ENCODE results near the gene PRDM16.

PRDM16 gene

GRCh38 chr1:3107201-3107600, 38.2 kb downstream of the PRDM16 start:
- Mint-ChIP-seq H3K9me3 (peaks cover 4% of the 10 kb centered on the region), H3K4me3 (no peak overlapping the region), H3K4me1 (no peaks in the 10 kb centered on the region), H3K36me3 (no peaks in the 10 kb centered on the region), H3K27me3 (peaks cover 9% of the 10 kb centered on the region), H3K27ac (no peak overlapping the region)
- no peak for ATAC-seq

- peaks cover 9% of the 10 kb centered on the region for H3K27me3 Mint-ChIP-seq
- H3K36me3 Mint-ChIP-seq: no peaks in the 10 kb centered on the region
- H3K27ac Mint-ChIP-seq: no peak overlapping the region
- no peaks in the 10 kb centered on the region for H3K4me1 Mint-ChIP-seq
- H3K9me3 Mint-ChIP-seq: peaks cover 4% of the 10 kb centered on the region
- H3K4me3 Mint-ChIP-seq: no peak overlapping the region
- ATAC-seq: no peak
Measured at GRCh38 chr1:3109355-3109754, 40.4 kb downstream of the PRDM16 start.

DNA sequence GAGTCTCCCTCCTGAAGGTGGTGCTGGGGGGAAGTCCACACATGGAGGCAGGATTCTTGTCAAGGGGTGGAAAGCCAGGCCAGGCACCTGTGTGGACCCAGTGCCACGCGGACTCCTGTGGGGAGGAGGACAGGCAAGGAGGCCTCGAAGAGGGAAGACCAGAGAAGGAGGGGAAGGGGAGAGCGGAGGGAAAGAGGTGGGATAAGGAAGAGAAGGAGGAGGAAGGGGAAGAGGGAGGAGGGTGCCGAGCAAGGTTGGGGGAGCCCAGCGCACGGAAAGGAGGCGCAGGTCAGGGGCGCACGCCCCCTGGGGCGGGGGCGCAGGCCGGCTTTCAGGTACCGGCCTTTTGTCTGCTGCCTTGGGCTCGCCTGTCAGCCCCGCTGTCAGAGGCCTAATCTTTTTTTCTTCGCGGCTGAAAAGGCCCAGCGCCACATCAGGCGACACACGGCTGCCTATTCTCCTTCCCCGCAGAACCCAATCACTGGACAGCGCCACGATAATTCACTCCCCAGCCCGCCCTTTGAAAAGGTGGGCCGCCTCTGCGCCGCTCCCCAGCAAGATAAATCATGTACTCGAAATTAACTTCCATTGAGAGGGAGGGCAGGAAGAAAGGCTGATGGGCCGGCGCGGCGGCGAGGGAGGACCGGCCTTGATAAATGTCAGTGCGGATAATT, 42.5 kb downstream of the PRDM16 start:
- Mint-ChIP-seq H3K27me3 (peaks cover 9% of the 10 kb centered on the region), H3K27ac (no peak overlapping the region), H3K4me3 (no peak overlapping the region), H3K4me1 (no peaks in the 10 kb centered on the region), H3K36me3 (no peaks in the 10 kb centered on the region), H3K9me3 (peaks cover 4% of the 10 kb centered on the region)
- no peak for ATAC-seq

DNA sequence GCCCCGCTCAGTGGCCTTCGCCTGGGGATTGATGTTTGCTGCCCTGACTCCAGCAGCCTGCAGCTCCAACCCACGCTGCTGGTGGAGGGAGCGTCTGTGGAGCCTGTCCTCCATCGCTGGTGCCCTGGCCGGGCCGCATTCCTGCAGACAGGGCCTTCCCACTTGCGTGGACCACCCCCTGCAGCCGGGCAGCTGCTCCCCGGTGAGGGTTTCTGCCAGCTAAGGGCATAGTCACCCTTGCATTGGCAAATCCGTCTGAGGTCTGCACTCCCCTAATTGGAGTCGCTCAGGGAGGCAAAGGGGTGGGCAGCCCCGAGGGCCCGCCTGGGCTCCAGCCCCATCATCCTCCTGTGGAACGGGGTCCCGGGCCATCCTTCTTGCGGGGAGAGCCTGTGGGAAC, 43.5 kb downstream of the PRDM16 start:
- H3K4me1 Mint-ChIP-seq: no peaks in the 10 kb centered on the region
- H3K9me3 Mint-ChIP-seq: peaks cover 3% of the 10 kb centered on the region
- H3K27ac Mint-ChIP-seq: no peak overlapping the region
- no peaks in the 10 kb centered on the region for H3K36me3 Mint-ChIP-seq
- peaks cover 7% of the 10 kb centered on the region for H3K27me3 Mint-ChIP-seq
- no peak for ATAC-seq
- no peak overlapping the region for H3K4me3 Mint-ChIP-seq

DNA sequence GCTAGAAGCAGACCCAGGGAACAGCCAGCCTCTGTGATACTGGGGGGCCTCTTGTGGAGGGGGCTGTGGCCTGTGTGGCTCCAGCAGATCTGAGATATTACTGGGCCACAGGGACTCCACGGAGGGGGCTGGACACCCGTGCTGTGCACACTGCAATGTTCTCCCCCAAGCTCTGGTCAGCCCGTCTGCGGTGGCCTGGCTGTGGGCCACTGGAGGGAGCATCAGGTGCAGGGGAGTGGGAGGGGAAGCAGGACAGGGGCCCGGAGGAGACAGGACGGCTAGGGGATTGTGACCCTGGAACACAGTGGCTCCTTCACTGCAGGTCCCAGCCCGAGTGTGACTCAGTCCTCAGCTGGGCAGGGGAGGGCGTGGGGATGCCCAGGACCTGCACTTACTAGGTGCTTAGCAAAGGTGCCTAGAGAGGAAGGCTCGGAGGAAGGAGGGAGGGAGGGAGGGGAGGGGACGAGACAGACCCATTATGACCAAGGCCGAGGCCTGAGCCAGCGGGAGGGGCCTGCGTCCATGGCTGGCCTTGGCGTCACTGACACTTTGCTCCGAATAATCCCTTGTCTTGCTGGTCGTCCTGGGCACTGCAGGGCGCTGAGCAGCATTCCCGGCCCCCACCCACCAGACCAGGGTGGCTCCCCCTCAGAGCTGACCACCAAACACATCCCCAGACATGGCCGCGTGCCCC, 44.2 kb downstream of the PRDM16 start:
- Mint-ChIP-seq H3K9me3 (no peaks in the 10 kb centered on the region), H3K36me3 (no peaks in the 10 kb centered on the region), H3K27ac (no peak overlapping the region), H3K4me3 (no peak overlapping the region), H3K4me1 (no peaks in the 10 kb centered on the region), H3K27me3 (peaks cover under 1% of the 10 kb centered on the region)
- ATAC-seq: peak; percentile 6

GRCh38 chr1:3113741-3114056, 44.7 kb downstream of the PRDM16 start:
- H3K27ac Mint-ChIP-seq: no peak overlapping the region
- ATAC-seq: no peak
- H3K4me1 Mint-ChIP-seq: no peaks in the 10 kb centered on the region
- H3K27me3 Mint-ChIP-seq: no peaks in the 10 kb centered on the region
- no peak overlapping the region for H3K4me3 Mint-ChIP-seq
- H3K36me3 Mint-ChIP-seq: no peaks in the 10 kb centered on the region
- no peaks in the 10 kb centered on the region for H3K9me3 Mint-ChIP-seq

- Mint-ChIP-seq H3K27ac (no peak overlapping the region), H3K4me1 (no peaks in the 10 kb centered on the region), H3K36me3 (no peaks in the 10 kb centered on the region), H3K4me3 (no peak overlapping the region), H3K27me3 (no peaks in the 10 kb centered on the region), H3K9me3 (no peaks in the 10 kb centered on the region)
- ATAC-seq: no peak
Measured at GRCh38 chr1:3114131-3114744, 45.2 kb downstream of the PRDM16 start.

- Mint-ChIP-seq H3K4me1 (no peaks in the 10 kb centered on the region), H3K27ac (no peak overlapping the region), H3K27me3 (no peaks in the 10 kb centered on the region), H3K9me3 (no peaks in the 10 kb centered on the region), H3K36me3 (no peaks in the 10 kb centered on the region), H3K4me3 (no peak overlapping the region)
- ATAC-seq: no peak
Measured at GRCh38 chr1:3114846-3115245, 45.8 kb downstream of the PRDM16 start.

DNA sequence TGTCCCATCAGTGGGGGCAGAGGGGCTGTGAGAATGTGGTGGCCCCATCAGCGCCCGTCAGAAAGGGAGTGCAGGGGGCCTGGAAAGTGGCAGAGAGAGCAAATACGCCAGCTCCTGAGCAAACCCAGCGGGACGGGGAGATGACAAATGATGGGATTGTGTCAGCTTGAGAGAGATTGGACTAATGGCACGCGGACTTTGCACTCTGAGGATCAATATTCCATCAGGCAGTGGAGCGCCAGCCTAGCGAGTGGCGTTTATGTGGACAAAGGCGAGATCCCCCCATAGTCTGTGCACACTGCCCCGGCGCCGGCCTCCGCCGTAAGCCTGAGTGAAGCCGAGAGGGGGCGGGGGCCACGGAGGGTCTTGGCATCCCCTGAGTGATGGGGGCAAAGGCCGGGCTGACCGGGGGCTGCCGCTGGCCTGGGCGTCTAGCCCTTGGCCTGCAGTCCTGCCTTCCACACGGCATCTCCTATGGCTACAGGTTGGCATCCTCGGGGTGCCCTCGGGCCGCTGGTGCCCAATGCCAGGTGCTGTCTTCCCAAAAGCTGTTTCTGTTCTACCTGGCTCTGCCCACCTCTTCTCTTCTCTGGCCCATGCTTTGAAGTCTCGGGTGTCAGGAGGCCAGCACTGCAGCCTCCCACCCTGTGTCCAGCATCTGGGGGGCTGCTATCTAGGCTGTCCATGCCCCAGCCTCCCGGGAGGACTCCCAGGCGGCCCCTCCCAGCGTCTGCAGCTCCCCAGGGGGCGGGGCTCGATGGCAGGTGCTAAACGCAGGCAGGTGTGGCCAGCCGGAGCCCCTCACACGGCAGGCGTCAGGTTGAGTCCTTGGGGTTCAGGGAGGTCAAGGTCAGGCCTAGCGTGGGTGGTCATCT, 46.5 kb downstream of the PRDM16 start:
- Mint-ChIP-seq H3K36me3 (no peaks in the 10 kb centered on the region), H3K9me3 (no peaks in the 10 kb centered on the region), H3K27me3 (no peaks in the 10 kb centered on the region), H3K27ac (no peak overlapping the region), H3K4me1 (no peaks in the 10 kb centered on the region), H3K4me3 (no peak overlapping the region)
- no peak for ATAC-seq

DNA sequence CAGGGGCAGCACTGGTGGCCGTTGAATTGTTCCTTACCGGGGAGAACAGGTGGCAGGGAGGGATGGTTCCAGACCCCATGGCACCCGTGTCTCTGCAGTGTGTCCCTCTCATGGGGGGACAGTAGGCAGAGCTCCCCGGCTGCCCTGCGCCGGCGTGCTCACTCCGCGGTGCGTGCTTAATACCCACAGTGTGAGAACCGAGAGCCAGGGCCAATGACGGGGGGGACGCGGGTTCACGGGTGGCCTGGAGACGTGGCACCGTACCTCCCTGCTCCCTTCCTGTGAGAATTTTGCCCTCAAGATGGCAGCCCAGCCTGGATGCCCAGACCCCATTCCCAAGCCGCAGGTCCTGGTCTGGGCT, 47.1 kb downstream of the PRDM16 start:
- Mint-ChIP-seq H3K4me1 (no peaks in the 10 kb centered on the region), H3K9me3 (no peaks in the 10 kb centered on the region), H3K36me3 (no peaks in the 10 kb centered on the region), H3K27me3 (no peaks in the 10 kb centered on the region), H3K4me3 (no peak overlapping the region), H3K27ac (no peak overlapping the region)
- no peak for ATAC-seq

GRCh38 chr1:3116560-3116959, 47.6 kb downstream of the PRDM16 start:
- Mint-ChIP-seq H3K27ac (no peak overlapping the region), H3K4me3 (no peak overlapping the region), H3K36me3 (no peaks in the 10 kb centered on the region), H3K4me1 (no peaks in the 10 kb centered on the region), H3K9me3 (no peaks in the 10 kb centered on the region), H3K27me3 (no peaks in the 10 kb centered on the region)
- no peak for ATAC-seq

GRCh38 chr1:3117879-3118278, 48.9 kb downstream of the PRDM16 start:
- Mint-ChIP-seq H3K27me3 (no peaks in the 10 kb centered on the region), H3K27ac (no peak overlapping the region), H3K36me3 (no peaks in the 10 kb centered on the region), H3K9me3 (no peaks in the 10 kb centered on the region), H3K4me1 (no peaks in the 10 kb centered on the region), H3K4me3 (no peak overlapping the region)
- no peak for ATAC-seq

DNA sequence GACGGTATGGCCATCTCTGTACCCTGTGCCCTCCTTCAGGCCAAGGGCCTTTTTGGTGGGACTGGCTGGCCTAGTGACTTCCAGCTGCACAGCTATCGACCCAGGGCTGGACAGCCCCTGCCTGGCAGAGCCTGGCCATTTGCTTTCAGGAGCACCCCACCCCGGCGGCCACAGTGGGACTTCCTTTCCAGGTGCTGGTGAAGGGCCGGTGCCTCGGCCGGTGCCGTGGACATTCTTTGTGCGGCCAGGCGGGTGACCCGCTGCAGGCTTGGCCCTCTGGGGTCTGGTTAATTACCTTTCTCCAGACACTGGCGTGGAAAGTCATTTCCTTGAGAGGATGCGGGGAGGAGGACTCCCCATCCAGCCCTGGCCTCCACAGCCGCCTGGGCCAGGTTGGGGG, 50.1 kb downstream of the PRDM16 start:
- no peaks in the 10 kb centered on the region for H3K27me3 Mint-ChIP-seq
- H3K4me1 Mint-ChIP-seq: no peaks in the 10 kb centered on the region
- no peaks in the 10 kb centered on the region for H3K36me3 Mint-ChIP-seq
- no peaks in the 10 kb centered on the region for H3K9me3 Mint-ChIP-seq
- no peak for ATAC-seq
- H3K27ac Mint-ChIP-seq: no peak overlapping the region
- H3K4me3 Mint-ChIP-seq: no peak overlapping the region

- Mint-ChIP-seq H3K36me3 (no peaks in the 10 kb centered on the region), H3K27ac (no peak overlapping the region), H3K4me3 (no peak overlapping the region), H3K27me3 (no peaks in the 10 kb centered on the region), H3K9me3 (no peaks in the 10 kb centered on the region), H3K4me1 (no peaks in the 10 kb centered on the region)
- no peak for ATAC-seq
Measured at GRCh38 chr1:3119725-3120124, 50.7 kb downstream of the PRDM16 start.

DNA sequence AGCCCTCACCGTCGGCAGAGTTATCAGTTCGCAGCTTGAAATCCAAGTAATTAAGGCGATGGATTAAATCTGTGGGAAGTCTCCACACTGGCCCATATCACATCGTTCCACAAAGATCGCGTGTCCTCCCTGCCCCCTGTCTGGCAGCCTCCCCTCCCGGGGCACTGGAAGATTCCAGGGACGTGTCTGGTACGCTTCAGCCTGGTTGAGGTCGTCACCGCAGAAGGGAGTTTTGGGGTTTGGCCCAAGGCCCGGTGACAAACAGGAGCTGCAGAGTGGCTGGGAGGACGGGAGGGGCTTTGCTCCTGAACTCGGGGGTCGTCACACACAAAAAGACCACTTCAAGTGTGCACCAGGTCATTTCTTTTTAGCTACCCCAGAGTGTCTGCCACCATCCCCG, 51.1 kb downstream of the PRDM16 start:
- Mint-ChIP-seq H3K36me3 (no peaks in the 10 kb centered on the region), H3K27ac (no peak overlapping the region), H3K4me1 (no peaks in the 10 kb centered on the region), H3K4me3 (no peak overlapping the region), H3K9me3 (no peaks in the 10 kb centered on the region), H3K27me3 (no peaks in the 10 kb centered on the region)
- ATAC-seq: no peak

Measured in stimulated activated memory B cell treated with anti-CD40 and anti-IgM and Interleukin-4, amounts not matched to agents 10 μg/mL and 1 μg/mL and 100 μg/mL, for 72 hours (primary cell).